ENCODE data around the gene ULK3.

ULK3 gene

GRCh38 chr15:74798388-74799254 is 44.3 kb downstream of the ULK3 start:
- no peak for DNase-seq

- DNase-seq = peak in 1 of 5 experiments; percentile 69
These were observed 46.9 kb downstream of the ULK3 start for GRCh38 chr15:74795966-74796625.

GRCh38 chr15:74794970-74795349 is 48.0 kb downstream of the ULK3 start:
- no peak for DNase-seq

- DNase-seq = no peak
These were observed 48.5 kb downstream of the ULK3 start for GRCh38 chr15:74794248-74794969.

- peak; percentile 58 to 73 (median 66) for DNase-seq
These were observed 49.6 kb downstream of the ULK3 start for GRCh38 chr15:74793135-74794028.

GRCh38 chr15:74792227-74793016 is 50.5 kb downstream of the ULK3 start:
- DNase-seq = no peak

GRCh38 chr15:74791667-74792066 is 51.3 kb downstream of the ULK3 start:
- no peak for DNase-seq

- no peak for DNase-seq
These were observed 51.9 kb downstream of the ULK3 start for GRCh38 chr15:74791007-74791406.

GRCh38 chr15:74790080-74790916 is 52.7 kb downstream of the ULK3 start:
- peak in 1 of 5 experiments; percentile 63 for DNase-seq

GRCh38 chr15:74789741-74790079 is 53.2 kb downstream of the ULK3 start:
- no peak for DNase-seq

- peak in 1 of 5 experiments; percentile 70 for DNase-seq
These were observed 53.8 kb downstream of the ULK3 start for GRCh38 chr15:74789171-74789631.

GRCh38 chr15:74788683-74789151 is 54.2 kb downstream of the ULK3 start:
- peak in 3 of 5 experiments; percentile 54 to 91 (median 73) for DNase-seq

- no peak for DNase-seq
These were observed 54.8 kb downstream of the ULK3 start for GRCh38 chr15:74788042-74788682.

- DNase-seq = peak; percentile 67 to 98 (median 90)
These were observed 55.5 kb downstream of the ULK3 start for GRCh38 chr15:74787251-74788041.

GRCh38 chr15:74786551-74787165 is 56.3 kb downstream of the ULK3 start:
- no peak for DNase-seq
